Testis (tissue), 3 donors: Measurements from ENCODE around the gene MAP3K4. TPM values are rescaled to one million over a fixed set of nuclear protein-coding genes. Genes with fewer than 3 reads are reported as not detected.

Source experiments
- DNase-seq: peaks from one replicate; pipeline ENCODE4 v3.0.0-alpha.2; 2019
- H3K27ac ChIP-seq, 2 donors: fragments of 200-600 bp; sonication (generic); one replicate each; pipeline ENCODE4 v1.5.1; 2019
- H3K27me3 ChIP-seq: fragments of 200-600 bp; sonication (generic); one replicate; pipeline ENCODE4 v1.5.1; 2019
- H3K36me3 ChIP-seq: fragments of 200-600 bp; sonication (generic); one replicate; pipeline ENCODE4 v1.5.1; 2017; ENCODE audit warnings: low read depth; ENCODE audit errors: missing control alignments
- H3K4me1 ChIP-seq: fragments of 200-600 bp; sonication (generic); one replicate; pipeline ENCODE4 v1.5.1; 2019
- H3K4me3 ChIP-seq, 2 donors: fragments of 200-600 bp; sonication (generic); one replicate each; pipeline ENCODE4 v1.5.1; 2017 to 2019
- H3K9me3 ChIP-seq: fragments of 200-600 bp; sonication (generic); one replicate; pipeline ENCODE4 v1.5.1; 2017
- POLR2A ChIP-seq: fragments of 450-650 bp; IDR thresholded peaks from one replicate; pipeline ENCODE4 v1.6.1; 2017; ENCODE audit warnings: antibody characterized with exemption, mild to moderate bottlenecking, moderate library complexity
- WGBS, 2 donors: methylation state at CpG; one replicate each; pipeline ENCODE4 v1.1.5; 2018; 5-methylcytosine and 5-hydroxymethylcytosine counted together
- intact Hi-C: fragments of 100-400 bp; cut with DNase I; formaldehyde crosslinking; loops from one replicate; pipeline ENCODE4 v1.15.1; 2023; ENCODE audit warnings: low total_unique reads
- polyA plus RNA-seq: library from polyadenylated mRNA; stranded (reverse); fragments of 350-450 nt; fragmentation: Illumina TruSeq; extraction: RNeasy Lipid Tissue Mini Kit (QIAGEN cat#74804); gene quantifications from one replicate; pipeline ENCODE4 v1.2.3, GENCODE V29; 2014; ENCODE audit warnings: low read depth, low replicate concordance; ENCODE audit not compliant: insufficient read depth
- total RNA-seq, 2 donors: library from RNA; depleted of rRNA; stranded (reverse); fragments of >200 nt; gene quantifications; one replicate each; pipeline ENCODE4 v1.2.3, GENCODE V29; 2016
- TF ChIP-seq, protein P1 (sequence below), 3 experiments: fragments of 450-650 bp in 2 of 3; fragments of 200-600 bp in 1 of 3; sonication (generic) in 1 of 3; IDR thresholded peaks; one replicate each; pipeline ENCODE4 v1.5.1; 2016 to 2019; ENCODE audit warnings: antibody characterized with exemption in 3 of 3, mild to moderate bottlenecking in 2 of 3, moderate library complexity in 1 of 3

Gene MAP3K4
- total and polyA plus RNA-seq, 3 donors from 2014 or later, result 45.0 to 77.7 (median 65.4) TPM

DNA sequence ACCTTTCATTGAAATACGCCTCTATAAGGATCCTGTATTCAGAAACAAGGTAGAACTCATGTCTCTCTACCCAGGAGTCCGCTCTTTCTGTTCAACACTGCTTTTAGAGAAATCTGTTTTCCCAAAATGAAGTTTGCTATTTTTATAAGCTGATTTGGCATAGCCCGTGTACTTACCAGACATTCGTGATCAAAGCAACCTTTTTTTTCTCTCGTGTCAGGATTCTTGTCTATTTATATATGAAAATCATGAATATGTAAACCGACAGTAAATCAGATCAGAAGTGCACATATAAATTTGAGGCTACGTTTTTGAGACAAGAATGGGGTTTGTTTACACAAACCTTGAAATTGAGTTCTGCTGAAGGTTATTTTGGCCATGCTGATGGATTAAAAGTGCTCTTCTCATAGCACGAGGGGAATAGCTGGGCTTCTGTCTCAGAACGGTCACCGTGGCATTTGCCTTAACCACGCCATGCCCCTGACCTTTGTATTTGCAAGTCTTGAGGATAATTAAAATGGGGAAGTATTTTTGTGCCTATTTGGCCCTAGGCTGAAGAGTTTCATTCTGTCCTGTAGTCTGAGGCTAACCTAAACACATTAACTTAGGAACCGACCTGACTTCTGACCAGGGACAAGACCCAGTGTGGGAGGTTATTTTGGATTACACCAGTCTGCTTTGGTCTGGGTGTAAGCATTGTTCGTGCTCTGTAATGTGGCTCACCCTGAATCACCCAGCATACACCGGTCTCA lies 118.6 kb downstream of the MAP3K4 start:
- H3K36me3 ChIP-seq, result no peaks in the 10 kb centered on the region
- no peak for DNase-seq
- H3K27me3 ChIP-seq, result no peaks in the 10 kb centered on the region
- no peaks in the 10 kb centered on the region for H3K9me3 ChIP-seq
- intact Hi-C loops, result no loop called here
- WGBS, 2 donors, result 91% methylated on average over 14 of the region's 14 CpGs
- no peak for TF ChIP-seq POLR2A
- TF ChIP-seq, protein P1, sequence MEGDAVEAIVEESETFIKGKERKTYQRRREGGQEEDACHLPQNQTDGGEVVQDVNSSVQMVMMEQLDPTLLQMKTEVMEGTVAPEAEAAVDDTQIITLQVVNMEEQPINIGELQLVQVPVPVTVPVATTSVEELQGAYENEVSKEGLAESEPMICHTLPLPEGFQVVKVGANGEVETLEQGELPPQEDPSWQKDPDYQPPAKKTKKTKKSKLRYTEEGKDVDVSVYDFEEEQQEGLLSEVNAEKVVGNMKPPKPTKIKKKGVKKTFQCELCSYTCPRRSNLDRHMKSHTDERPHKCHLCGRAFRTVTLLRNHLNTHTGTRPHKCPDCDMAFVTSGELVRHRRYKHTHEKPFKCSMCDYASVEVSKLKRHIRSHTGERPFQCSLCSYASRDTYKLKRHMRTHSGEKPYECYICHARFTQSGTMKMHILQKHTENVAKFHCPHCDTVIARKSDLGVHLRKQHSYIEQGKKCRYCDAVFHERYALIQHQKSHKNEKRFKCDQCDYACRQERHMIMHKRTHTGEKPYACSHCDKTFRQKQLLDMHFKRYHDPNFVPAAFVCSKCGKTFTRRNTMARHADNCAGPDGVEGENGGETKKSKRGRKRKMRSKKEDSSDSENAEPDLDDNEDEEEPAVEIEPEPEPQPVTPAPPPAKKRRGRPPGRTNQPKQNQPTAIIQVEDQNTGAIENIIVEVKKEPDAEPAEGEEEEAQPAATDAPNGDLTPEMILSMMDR (IDR thresholded peaks at IDR 0.05), result no peak
- H3K27ac ChIP-seq, result no peak overlapping the region
- no peak overlapping the region for H3K4me3 ChIP-seq
- H3K4me1 ChIP-seq, result no peaks in the 10 kb centered on the region

DNA sequence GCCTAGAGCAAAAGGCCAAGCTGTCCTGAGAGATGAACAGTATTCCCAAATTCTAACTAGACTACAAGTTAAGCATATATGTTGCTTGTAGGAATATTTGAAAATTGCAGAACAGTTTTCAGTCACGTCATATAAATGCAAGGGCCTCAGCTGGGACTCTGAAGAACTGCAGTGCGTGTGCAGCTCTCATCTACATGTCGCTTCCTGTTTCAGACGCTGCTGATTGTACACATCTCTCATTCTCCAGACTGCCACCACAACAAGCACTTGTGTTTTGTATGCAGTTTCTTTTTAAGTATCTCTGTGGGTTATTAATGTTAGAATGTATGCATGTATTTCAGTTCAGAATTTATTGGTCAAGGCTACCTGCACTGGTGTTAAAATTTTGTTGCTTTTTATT lies 119.7 kb downstream of the MAP3K4 start:
- no peak overlapping the region for H3K27ac ChIP-seq
- TF ChIP-seq POLR2A, result no peak
- TF ChIP-seq, protein P1 (IDR thresholded peaks at IDR 0.05), result no peak
- H3K4me3 ChIP-seq, result no peak overlapping the region
- 86 to 91% methylated on average over 4 of the region's 4 CpGs for WGBS, 2 donors
- H3K9me3 ChIP-seq, result no peaks in the 10 kb centered on the region
- H3K27me3 ChIP-seq, result no peaks in the 10 kb centered on the region
- no peaks in the 10 kb centered on the region for H3K36me3 ChIP-seq
- intact Hi-C loops, result no loop called here
- no peaks in the 10 kb centered on the region for H3K4me1 ChIP-seq
- no peak for DNase-seq

DNA sequence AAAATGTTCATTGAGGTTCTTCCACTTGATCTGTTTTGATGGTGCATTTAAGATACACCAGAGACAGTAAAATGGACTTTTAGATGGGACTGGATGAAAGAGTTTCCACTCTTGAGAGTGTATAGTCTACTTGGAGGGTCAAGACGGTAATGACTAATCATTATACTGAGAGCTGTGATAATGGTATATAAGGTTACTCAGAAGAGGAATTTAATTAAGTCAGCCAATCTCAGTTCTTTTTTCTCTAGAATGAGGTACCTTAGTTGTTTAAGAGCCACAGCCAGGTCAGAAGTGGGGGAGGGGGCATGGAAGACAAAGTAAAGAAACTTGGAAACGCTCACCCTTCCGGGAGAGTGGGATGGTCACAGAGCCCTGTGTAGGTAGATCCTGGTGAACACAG lies 123.9 kb downstream of the MAP3K4 start:
- Histone ChIP-seq H3K36me3 (no peaks in the 10 kb centered on the region), H3K4me3 (no peak overlapping the region), H3K4me1 (no peaks in the 10 kb centered on the region), H3K27ac (no peak overlapping the region), H3K9me3 (no peaks in the 10 kb centered on the region), H3K27me3 (no peaks in the 10 kb centered on the region)
- TF ChIP-seq, protein P1 (IDR thresholded peaks at IDR 0.05), result no peak
- no peak for TF ChIP-seq POLR2A
- intact Hi-C loops, result no loop called here
- no peak for DNase-seq
- WGBS, 2 donors, result 88 to 94% methylated on average over 3 of the region's 3 CpGs

DNA sequence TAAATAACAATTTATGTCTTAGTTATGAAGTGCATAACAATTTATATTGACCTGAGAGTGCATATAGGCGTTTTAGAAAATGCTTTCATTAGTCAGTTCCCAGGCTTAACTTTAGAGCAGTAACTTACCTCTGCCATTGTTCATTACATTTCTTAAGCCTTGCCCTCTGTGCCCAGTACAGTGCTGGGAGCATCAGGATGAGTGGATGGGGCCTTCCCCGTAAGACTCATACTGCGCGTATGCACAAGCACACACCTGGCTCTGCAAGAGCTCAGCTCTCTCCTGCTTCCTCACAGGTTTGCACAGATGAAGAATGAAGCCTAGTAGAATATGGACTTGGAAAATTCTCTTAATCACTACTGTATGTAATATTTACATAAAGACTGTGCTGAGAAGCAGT lies 125.0 kb downstream of the MAP3K4 start:
- WGBS, 2 donors, result 93 to 95% methylated on average over 4 of the region's 4 CpGs
- H3K36me3 ChIP-seq, result no peaks in the 10 kb centered on the region
- DNase-seq, result no peak
- no peaks in the 10 kb centered on the region for H3K9me3 ChIP-seq
- intact Hi-C loops, result no loop called here
- H3K4me3 ChIP-seq, result no peak overlapping the region
- no peaks in the 10 kb centered on the region for H3K27me3 ChIP-seq
- no peaks in the 10 kb centered on the region for H3K4me1 ChIP-seq
- no peak overlapping the region for H3K27ac ChIP-seq
- TF ChIP-seq, protein P1 (IDR thresholded peaks at IDR 0.05), result no peak
- TF ChIP-seq POLR2A, result no peak

DNA sequence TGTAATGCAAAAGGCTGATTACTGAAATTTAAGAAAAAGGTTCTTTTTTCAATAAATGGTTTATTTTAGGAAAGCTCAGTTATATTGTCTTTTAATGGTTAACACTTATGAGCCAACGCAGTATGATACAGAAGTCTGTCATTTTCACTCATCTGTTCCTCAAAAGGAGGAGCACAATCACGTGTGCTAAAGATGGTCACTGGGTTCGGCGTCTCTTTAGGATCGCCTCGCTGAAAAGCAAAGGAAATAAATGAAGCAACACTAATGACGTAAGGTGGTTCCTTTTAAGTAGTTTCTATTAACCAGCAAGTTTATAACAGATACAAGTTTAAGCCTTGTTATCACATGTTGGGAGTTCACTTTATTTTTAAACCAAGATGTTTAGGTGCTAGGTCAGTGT lies 125.7 kb downstream of the MAP3K4 start:
- no peak for TF ChIP-seq POLR2A
- TF ChIP-seq, protein P1 (IDR thresholded peaks at IDR 0.05), result no peak
- intact Hi-C loops, result no loop called here
- Histone ChIP-seq H3K27me3 (no peaks in the 10 kb centered on the region), H3K4me1 (no peaks in the 10 kb centered on the region), H3K4me3 (no peak overlapping the region), H3K9me3 (no peaks in the 10 kb centered on the region), H3K36me3 (no peaks in the 10 kb centered on the region), H3K27ac (no peak overlapping the region)
- WGBS, 2 donors, result 90 to 92% methylated on average over 7 of the region's 7 CpGs
- no peak for DNase-seq
